IMR-90 (cell line): ENCODE measurements around the gene RBMS3. TPM values are rescaled to one million over a fixed set of nuclear protein-coding genes. Genes with fewer than 3 reads are reported as not detected.
A peak's percentile ranks its signal among the peaks of the same experiment; 100 is the strongest.

ENCODE experiments used
- ATAC-seq: fragments of 200-7000 bp; cut with Tn5 transposase; 2 replicates; pipeline ENCODE4 v1.9.1; 2020; ENCODE audit warnings: low read depth, mild to moderate bottlenecking, moderate library complexity
- BruUV-seq: library from RNA; stranded (reverse); fragments of 400-500 nt; replicated peaks from 2 replicates; lab custom pipeline; 2021; lab: Mats Ljungman, UMichigan
- CTCF ChIA-PET: fragments of 300-600 bp; formaldehyde crosslinking; extraction: SDS; loops from one replicate; lab custom pipeline; 2021; ENCODE audit warnings: antibody characterized with exemption; lab: Yijun Ruan, JAX
- POLR2A ChIA-PET: fragments of 300-600 bp; sonication (Branson Sonifier 250); formaldehyde crosslinking; loops from one replicate; lab custom pipeline; 2022; ENCODE audit warnings: antibody characterized with exemption; ENCODE audit not compliant: unreplicated experiment; lab: Charles Lee
- DNase-seq: peaks from one replicate; pipeline ENCODE4 v3.0.0; 2013
- H2AFZ ChIP-seq: replicated peaks from 2 replicates; pipeline ENCODE3; 2013; ENCODE audit warnings: low read length, mild to moderate bottlenecking; ENCODE audit not compliant: poor library complexity
- H2AK5ac ChIP-seq: 2 replicates; pipeline ENCODE4 v1.6.1; 2013; ENCODE audit warnings: low read depth, low read length, inconsistent platforms
- H2AK9ac ChIP-seq: replicated peaks from 2 replicates; pipeline ENCODE3; 2013; ENCODE audit warnings: mild to moderate bottlenecking, low read depth, low read length, moderate library complexity; ENCODE audit not compliant: poor library complexity
- H2BK120ac ChIP-seq: 2 replicates; pipeline ENCODE4 v1.6.1; 2013; ENCODE audit warnings: low read depth, low read length, inconsistent platforms
- H2BK15ac ChIP-seq: 3 replicates; pipeline ENCODE4 v1.6.1; 2013; ENCODE audit warnings: low read depth, low read length, inconsistent platforms
- H2BK20ac ChIP-seq: 2 replicates; pipeline ENCODE4 v1.6.1; 2013; ENCODE audit warnings: low read depth, mild to moderate bottlenecking, inconsistent platforms, low read length, moderate library complexity
- H2BK5ac ChIP-seq: 2 replicates; pipeline ENCODE4 v1.6.1; 2013; ENCODE audit warnings: mild to moderate bottlenecking, low read depth, low read length, inconsistent platforms; ENCODE audit not compliant: poor library complexity, severe bottlenecking
- H3K14ac ChIP-seq: replicated peaks from 2 replicates; pipeline ENCODE4 v1.6.1; 2013; ENCODE audit warnings: low read depth, low read length, inconsistent platforms
- H3K18ac ChIP-seq: 2 replicates; pipeline ENCODE4 v1.6.1; 2013; ENCODE audit warnings: low read depth, low read length, control low read depth
- H3K23ac ChIP-seq: 2 replicates; pipeline ENCODE4 v1.6.1; 2013; ENCODE audit warnings: low read depth, low read length, inconsistent platforms
- H3K27ac ChIP-seq: 2 replicates; pipeline ENCODE4 v1.5.1; 2013; ENCODE audit warnings: mild to moderate bottlenecking, control low read depth, low read length; ENCODE audit not compliant: insufficient read depth
- H3K27me3 ChIP-seq: 2 replicates; pipeline ENCODE4 v1.6.1; 2013; ENCODE audit warnings: low read length; ENCODE audit not compliant: control insufficient read depth, insufficient read depth
- H3K36me3 ChIP-seq: 2 replicates; pipeline ENCODE4 v1.6.1; 2013; ENCODE audit warnings: low read length, mixed read lengths; ENCODE audit not compliant: control insufficient read depth, insufficient read depth
- H3K4ac ChIP-seq: 2 replicates; pipeline ENCODE4 v1.6.1; 2013; ENCODE audit warnings: low read depth, low read length, inconsistent platforms
- H3K4me1 ChIP-seq: 2 replicates; pipeline ENCODE4 v1.6.1; 2013; ENCODE audit warnings: low read length, mixed read lengths; ENCODE audit not compliant: control insufficient read depth, insufficient read depth
- H3K4me2 ChIP-seq: 2 replicates; pipeline ENCODE4 v1.6.1; 2013; ENCODE audit warnings: low read depth, mild to moderate bottlenecking, control low read depth, low read length, moderate library complexity
- H3K4me3 ChIP-seq: 2 replicates; pipeline ENCODE4 v1.5.1; 2013; ENCODE audit warnings: low read depth, mild to moderate bottlenecking, control low read depth, low read length, moderate library complexity; ENCODE audit not compliant: insufficient read depth
- H3K56ac ChIP-seq: 2 replicates; pipeline ENCODE4 v1.6.1; 2013; ENCODE audit warnings: low read length, inconsistent platforms; ENCODE audit not compliant: insufficient read depth; ENCODE audit errors: extremely low read depth
- H3K79me1 ChIP-seq, 2 experiments: 2 replicates each; pipeline ENCODE4 v1.6.1; 2013; ENCODE audit warnings: low read length in 2 of 2, inconsistent platforms in 1 of 2, low read depth in 1 of 2
- H3K9ac ChIP-seq: 2 replicates; pipeline ENCODE4 v1.6.1; 2013; ENCODE audit warnings: low read depth, low read length, control low read depth
- H3K9me1 ChIP-seq: 2 replicates; pipeline ENCODE4 v1.6.1; 2013; ENCODE audit warnings: low read length, inconsistent platforms; ENCODE audit not compliant: insufficient read depth
- H3K9me3 ChIP-seq: 2 replicates; pipeline ENCODE4 v1.6.1; 2013; ENCODE audit warnings: low read length; ENCODE audit not compliant: control insufficient read depth, insufficient read depth
- H4K20me1 ChIP-seq: 2 replicates; pipeline ENCODE4 v1.6.1; 2013; ENCODE audit warnings: low read length, inconsistent platforms; ENCODE audit not compliant: insufficient read depth
- H4K5ac ChIP-seq: 2 replicates; pipeline ENCODE4 v1.6.1; 2013; ENCODE audit warnings: mild to moderate bottlenecking, low read depth, low read length, control low read depth
- H4K8ac ChIP-seq, 2 experiments: 2 replicates each; pipeline ENCODE4 v1.6.1; 2013; ENCODE audit warnings: low read depth in 2 of 2, low read length in 2 of 2, control low read depth in 1 of 2, inconsistent platforms in 1 of 2
- H4K91ac ChIP-seq: 2 replicates; pipeline ENCODE4 v1.6.1; 2013; ENCODE audit warnings: low read depth, low read length, inconsistent platforms; ENCODE audit not compliant: insufficient read depth
- BHLHE40 ChIP-seq: fragments of 150-350 bp; IDR thresholded peaks from 2 replicates; pipeline ENCODE4 v1.6.1; 2016; ENCODE audit warnings: mild to moderate bottlenecking, low read depth, low read length
- CEBPB ChIP-seq: IDR thresholded peaks from 2 replicates; pipeline ENCODE4 v1.6.1; 2012; ENCODE audit warnings: low read depth, low read length, improper control_type of control experiment
- CHD1 ChIP-seq: IDR thresholded peaks from 2 replicates; pipeline ENCODE4 v1.6.1; 2012; ENCODE audit warnings: low read depth, low read length, improper control_type of control experiment
- CTCF ChIP-seq: conservative IDR thresholded peaks from 2 replicates; pipeline ENCODE4 v1.5.1; 2012; ENCODE audit warnings: mild to moderate bottlenecking, low read depth, low read length, improper control_type of control experiment
- ELK1 ChIP-seq: fragments of 150-350 bp; IDR thresholded peaks from 2 replicates; pipeline ENCODE4 v1.6.1; 2016; ENCODE audit warnings: low read depth, mild to moderate bottlenecking, low read length, moderate library complexity, borderline replicate concordance
- FOS ChIP-seq: fragments of 150-350 bp; IDR thresholded peaks from 2 replicates; pipeline ENCODE4 v1.6.1; 2016; ENCODE audit warnings: low read depth, low read length
- MAZ ChIP-seq: IDR thresholded peaks from 2 replicates; pipeline ENCODE4 v1.6.1; 2012; ENCODE audit warnings: low read depth, mild to moderate bottlenecking, low read length, improper control_type of control experiment, moderate library complexity, borderline replicate concordance
- MXI1 ChIP-seq: IDR thresholded peaks from 2 replicates; pipeline ENCODE4 v1.6.1; 2012; ENCODE audit warnings: low read depth, mild to moderate bottlenecking, low read length, moderate library complexity, borderline replicate concordance
- NFE2L2 ChIP-seq: fragments of 150-350 bp; IDR thresholded peaks from 2 replicates; pipeline ENCODE4 v1.6.1; 2016; ENCODE audit warnings: low read depth, mild to moderate bottlenecking, low read length
- POLR2A ChIP-seq: IDR thresholded peaks from 2 replicates; pipeline ENCODE4 v1.6.1; 2012; ENCODE audit warnings: mild to moderate bottlenecking, low read depth, low read length
- RCOR1 ChIP-seq: IDR thresholded peaks from 2 replicates; pipeline ENCODE4 v1.6.1; 2012; ENCODE audit warnings: mild to moderate bottlenecking, low read length, improper control_type of control experiment; ENCODE audit not compliant: insufficient replicate concordance
- RFX5 ChIP-seq: IDR thresholded peaks from 2 replicates; pipeline ENCODE4 v1.8.0; 2012; ENCODE audit warnings: low read depth, mild to moderate bottlenecking, low read length, moderate library complexity
- USF2 ChIP-seq: fragments of 150-350 bp; IDR thresholded peaks from 2 replicates; pipeline ENCODE4 v1.6.1; 2017; ENCODE audit warnings: mild to moderate bottlenecking, antibody characterized with exemption, low read length, low read depth
- WGBS, 2 experiments: methylation state at CpG; one replicate each; pipeline versions ENCODE4 v1.1.5 to v1.1.7; 2013; ENCODE audit warnings: missing lambda C conversion rate in 2 of 2; ENCODE audit not compliant: insufficient read length in 1 of 2; ENCODE audit errors: extremely low coverage in 2 of 2; 5-methylcytosine and 5-hydroxymethylcytosine counted together
- dilution Hi-C: fragments of 300-500 bp; cut with HindIII; formaldehyde crosslinking; loops from one replicate; pipeline ENCODE4 v1.14.3; 2018; ENCODE audit warnings: low sequenced_read_pairs; ENCODE audit not compliant: unreplicated experiment
- in situ Hi-C: fragments of 300-500 bp; cut with MboI; formaldehyde crosslinking; loops from 3 replicates; pipeline ENCODE4 v1.14.3; 2019; ENCODE audit warnings: low sequenced_read_pairs, inconsistent platforms, mixed read lengths
- intact Hi-C: fragments of 100-400 bp; cut with micrococcal nuclease; formaldehyde crosslinking; loops from 2 replicates; pipeline ENCODE4 v1.10.0; 2022
- polyA plus RNA-seq, 3 experiments: library from polyadenylated mRNA; depleted of rRNA; stranded (reverse); fragments of >200 nt; gene quantifications; 2 replicates each; pipeline ENCODE4 v1.2.3, GENCODE V29; 2012; ENCODE audit warnings: low replicate concordance in 1 of 3
- total RNA-seq: library from RNA; depleted of rRNA; stranded (reverse); fragments of >200 nt; gene quantifications from 2 replicates; pipeline ENCODE4 v1.2.3, GENCODE V29; 2012

Gene RBMS3
- total and polyA plus RNA-seq, 2 of the 4 experiments (the other 2 are of a cell fraction), result 15.2 to 127 TPM

- H3K9me1 ChIP-seq, result peaks cover 6% of the 10 kb centered on the region
- no peaks in the 10 kb centered on the region for H3K27me3 ChIP-seq
- H3K4me3 ChIP-seq, result no peak overlapping the region
- ChIA-PET POLR2A (no interaction called here), CTCF (interaction anchor here (0.6 to 0.7 kb wide), 2 partner anchors 86 to 279 kb away, joined by 3 to 5 read pairs; no protein-coding TSS in a partner anchor)
- 89% methylated on average over 5 of the region's 9 CpGs; no CpG with 5 or more reads in 1 of the 2 experiments for WGBS, 2 experiments
- peak overlapping the region; percentile 90 for H3K23ac ChIP-seq
- peak overlapping the region; percentile 49 for H2AK9ac ChIP-seq
- peak overlapping the region; percentile 56 to 84; a peak in 3 of 4 replicates for H4K8ac ChIP-seq
- H2BK120ac ChIP-seq, result peak overlapping the region; percentile 93
- peaks cover 21% of the 10 kb centered on the region for H3K4me1 ChIP-seq
- H3K27ac ChIP-seq, result peak overlapping the region; percentile 65
- H2BK20ac ChIP-seq, result peak overlapping the region; percentile 76
- no peak overlapping the region for H2AFZ ChIP-seq
- H2BK5ac ChIP-seq, result peak overlapping the region; percentile 90
- H3K4me2 ChIP-seq, result peak overlapping the region; percentile 72
- dilution Hi-C loops, result no loop called here
- peak overlapping the region; percentile 41 for H3K56ac ChIP-seq
- H3K36me3 ChIP-seq, result no peaks in the 10 kb centered on the region
- H2BK15ac ChIP-seq, result peak overlapping the region; percentile 67; the same call in 2 of the 3 replicates
- H4K91ac ChIP-seq, result peak overlapping the region; percentile 83
- peak overlapping the region; percentile 89 for H3K4ac ChIP-seq
- in situ Hi-C loops, result loop anchor here (10.0 kb wide), 2 partner anchors 475 to 845 kb away; partner anchors contain the start of gene RBMS3
- H3K9me3 ChIP-seq, result no peaks in the 10 kb centered on the region
- no TSS peak for BruUV-seq
- peak overlapping the region; percentile 92 for H3K18ac ChIP-seq
- peak overlapping the region; percentile 90 for H3K14ac ChIP-seq
- peak overlapping the region; percentile 66 for H2AK5ac ChIP-seq
- no peaks in the 10 kb centered on the region for H4K20me1 ChIP-seq
- DNase-seq, result peak; percentile 21
- intact Hi-C loops, result loop anchor here (5.0 to 10.0 kb wide), 3 partner anchors 135 to 905 kb away; no protein-coding TSS in a partner anchor
- peak overlapping the region; percentile 92 for H4K5ac ChIP-seq
- no peak for ATAC-seq
- peaks cover 8 to 19% of the 10 kb centered on the region in 2 experiments for H3K79me1 ChIP-seq
- 0 out of 2 replicates have a peak overlapping the region, but pooled peaks have one; percentile 22 for H3K9ac ChIP-seq
- TF ChIP-seq RCOR1 (no peak), NFE2L2 (no peak), MXI1 (no peak), USF2 (no peak), FOS (no peak), ELK1 (no peak), RFX5 (no peak), BHLHE40 (no peak), MAZ (no peak), CTCF (no peak), CHD1 (no peak), CEBPB (no peak), POLR2A (no peak)
Measured at GRCh38 chr3:29759411-29760225, 478.7 kb downstream of the RBMS3 start.
